IPS-15b (cell line): ENCODE data around the gene ZNF813.
"Not testable (repeated sequence)": the region's sequence is repeated elsewhere in the genome, so short reads cannot be mapped to it uniquely, and the experiment has no call there.

ENCODE experiments used
- H3K27me3 ChIP-seq: one replicate; pipeline ENCODE4 v1.6.1; 2013; ENCODE audit warnings: low read length; ENCODE audit not compliant: control insufficient read depth, insufficient read depth
- H3K36me3 ChIP-seq: one replicate; pipeline ENCODE4 v1.6.1; 2013; ENCODE audit warnings: low read length; ENCODE audit not compliant: control insufficient read depth, insufficient read depth
- H3K4me1 ChIP-seq: one replicate; pipeline ENCODE4 v1.6.1; 2013; ENCODE audit warnings: mild to moderate bottlenecking, low read length; ENCODE audit not compliant: control insufficient read depth, insufficient read depth
- H3K4me3 ChIP-seq: one replicate; pipeline ENCODE4 v1.5.1; 2013; ENCODE audit warnings: low read depth, low read length
- H3K9ac ChIP-seq: one replicate; pipeline ENCODE4 v1.6.1; 2013; ENCODE audit warnings: low read depth, mild to moderate bottlenecking, low read length
- H3K9me3 ChIP-seq: one replicate; pipeline ENCODE4 v1.6.1; 2013; ENCODE audit warnings: mild to moderate bottlenecking, low read length; ENCODE audit not compliant: control insufficient read depth, insufficient read depth

ZNF813 gene

DNA sequence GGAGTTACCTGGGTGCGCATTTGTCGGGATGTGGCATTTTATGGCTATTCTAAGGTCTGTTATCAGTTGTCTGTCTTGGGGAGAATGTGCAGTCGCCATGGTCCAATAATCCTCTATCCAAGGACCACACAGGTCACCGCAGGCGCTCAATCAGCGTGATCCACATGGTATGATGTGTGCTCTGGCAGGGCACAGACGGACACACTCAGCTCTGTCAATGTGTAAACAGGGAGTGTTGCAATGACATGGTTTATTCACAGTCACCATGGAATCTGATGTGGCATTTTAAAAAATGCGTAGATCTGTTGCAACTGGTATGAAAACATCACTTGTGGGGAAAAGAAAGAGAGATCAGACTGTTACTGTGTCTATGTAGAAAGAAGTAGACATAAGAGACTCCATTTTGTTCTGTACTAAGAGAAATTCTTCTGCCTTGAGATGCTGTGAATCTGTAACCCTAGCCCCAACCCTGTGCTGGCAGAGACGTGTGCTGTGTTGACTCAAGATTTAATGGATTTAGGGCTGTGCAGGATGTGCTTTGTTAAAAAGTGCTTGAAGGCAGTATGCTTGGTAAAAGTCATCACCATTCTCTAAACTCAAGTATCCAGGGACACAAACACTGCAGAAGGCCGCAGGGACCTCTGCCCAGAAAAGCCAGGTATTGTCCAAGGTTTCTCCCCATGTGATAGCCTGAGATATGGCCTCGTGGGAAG, 29.9 kb downstream of the ZNF813 start:
- H3K9me3 ChIP-seq, H3K4me3 ChIP-seq, H3K4me1 ChIP-seq, H3K36me3 ChIP-seq, H3K9ac ChIP-seq, H3K27me3 ChIP-seq: not testable (repeated sequence)

DNA sequence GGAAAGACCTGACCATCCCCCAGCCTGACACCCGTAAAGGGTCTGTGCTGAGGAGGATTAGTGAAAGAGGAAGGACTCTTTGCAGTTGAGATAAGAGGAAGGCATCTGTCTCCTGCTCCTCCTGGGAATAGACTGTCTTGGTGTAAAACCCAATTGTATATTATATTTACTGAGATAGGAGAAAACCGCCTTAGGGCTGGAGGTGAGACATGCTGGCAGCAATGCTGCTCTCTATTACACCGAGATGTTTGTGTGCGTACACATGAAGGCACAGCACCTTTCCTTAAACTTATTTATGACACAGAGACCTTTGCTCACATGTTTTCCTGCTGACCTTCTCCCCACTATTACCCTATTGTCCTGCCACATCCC, 30.5 kb downstream of the ZNF813 start:
- H3K4me1 ChIP-seq, H3K9me3 ChIP-seq, H3K36me3 ChIP-seq, H3K27me3 ChIP-seq, H3K9ac ChIP-seq, H3K4me3 ChIP-seq: not testable (repeated sequence)

DNA sequence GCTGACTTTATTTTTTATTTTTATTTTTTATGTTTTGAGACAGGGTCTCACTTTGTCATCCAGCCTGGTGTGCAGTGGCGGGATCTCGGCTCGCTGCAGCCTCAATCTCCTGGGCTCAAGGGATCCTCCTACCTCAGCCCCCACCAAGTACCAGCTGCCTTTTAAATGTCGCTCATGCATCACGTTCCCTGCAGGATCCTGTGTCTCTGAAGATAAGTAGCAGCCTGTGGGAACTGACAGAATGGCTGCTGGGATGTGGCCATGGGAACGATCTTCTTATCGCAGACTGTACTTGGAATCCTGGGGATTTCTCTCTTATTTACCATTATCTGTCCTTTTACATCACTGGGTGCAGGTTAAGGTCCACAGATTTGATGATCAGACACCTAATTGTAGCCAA, 35.6 kb downstream of the ZNF813 start:
- H3K36me3 ChIP-seq, H3K4me3 ChIP-seq: not testable (repeated sequence)
- peaks cover 13% of the 10 kb centered on the region for H3K4me1 ChIP-seq

DNA sequence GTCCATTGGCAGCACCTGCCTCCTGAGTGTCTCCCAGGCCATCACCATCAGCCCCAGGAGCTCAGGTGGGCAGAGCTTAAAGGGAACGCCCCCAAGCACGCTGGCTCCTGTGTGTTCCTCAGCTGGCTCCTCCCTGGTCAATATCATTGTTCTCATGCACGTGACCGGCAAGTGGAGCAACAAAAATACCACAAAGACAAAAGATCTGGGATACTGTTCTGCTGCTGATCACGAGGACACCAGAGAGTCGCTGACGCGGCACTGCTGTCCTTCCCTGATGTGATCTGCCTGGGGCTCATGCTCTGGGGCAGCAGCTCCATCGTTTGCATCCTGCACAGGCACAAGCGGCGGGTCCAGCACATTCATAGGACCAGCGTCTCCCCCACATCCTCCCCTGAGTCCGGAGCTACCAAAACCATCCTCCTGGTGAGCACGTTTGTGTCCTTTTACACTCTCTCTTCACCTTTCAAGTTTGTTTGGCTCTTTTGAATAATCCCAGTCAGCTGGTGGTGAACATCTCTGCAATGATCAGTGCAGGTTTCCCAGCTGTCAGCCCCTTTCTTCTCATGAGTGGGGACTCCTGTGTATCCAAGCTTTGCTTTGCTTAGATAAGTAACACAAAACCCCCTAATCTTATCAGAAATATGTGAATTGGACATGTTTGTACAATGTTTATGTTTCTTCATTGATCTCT, 36.3 kb downstream of the ZNF813 start:
- H3K36me3 ChIP-seq, H3K9ac ChIP-seq, H3K27me3 ChIP-seq, H3K9me3 ChIP-seq: not testable (repeated sequence)
- Histone ChIP-seq H3K4me3 (peak overlapping the region; percentile 47), H3K4me1 (peaks cover 13% of the 10 kb centered on the region)

More for the DNA sequence above, 35.6 kb downstream of the ZNF813 start:
- H3K9me3 ChIP-seq, H3K27me3 ChIP-seq, H3K9ac ChIP-seq: not testable (repeated sequence)

DNA sequence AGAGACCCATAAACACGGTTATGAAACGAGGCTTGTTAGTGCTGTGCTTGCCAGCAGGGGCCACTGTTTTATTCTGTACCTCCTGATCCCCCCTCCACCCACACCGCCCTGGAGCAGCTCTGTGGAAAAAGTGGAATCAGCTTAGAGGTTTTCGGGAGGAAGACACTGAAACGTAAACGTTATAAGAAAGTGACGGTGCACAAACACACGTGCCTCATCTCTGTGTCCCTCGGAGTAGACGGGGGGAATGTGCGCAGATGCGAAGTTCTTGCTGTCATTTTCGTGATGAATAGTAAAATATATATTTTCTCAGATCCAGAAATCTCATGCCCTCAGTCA, 36.8 kb downstream of the ZNF813 start:
- Histone ChIP-seq H3K4me1 (peaks cover 13% of the 10 kb centered on the region), H3K4me3 (peak overlapping the region; percentile 47)
- not testable (repeated sequence) for H3K27me3 ChIP-seq, H3K36me3 ChIP-seq, H3K9ac ChIP-seq, H3K9me3 ChIP-seq

DNA sequence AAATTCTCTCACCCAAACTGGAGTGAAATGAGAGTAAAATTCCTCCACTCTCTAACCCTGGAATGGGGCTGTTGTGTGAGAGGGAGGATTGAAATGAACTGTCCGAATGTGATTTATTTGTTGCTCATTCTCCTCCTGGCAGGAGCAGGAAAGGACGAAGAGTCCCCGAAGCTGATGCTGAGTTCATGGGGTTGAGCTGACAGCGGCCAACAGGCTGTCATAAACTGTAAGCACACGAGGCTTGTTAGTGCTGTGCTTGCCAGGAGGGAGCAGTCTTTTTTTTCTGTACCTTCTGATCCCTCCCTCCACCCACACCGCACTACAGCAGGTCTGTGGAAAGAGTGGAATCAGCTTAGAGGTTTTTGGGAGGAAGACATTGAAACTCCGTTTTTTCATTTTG, 37.4 kb downstream of the ZNF813 start:
- peaks cover 13% of the 10 kb centered on the region for H3K4me1 ChIP-seq
- H3K4me3 ChIP-seq: peak overlapping the region; percentile 47
- no peaks in the 10 kb centered on the region for H3K36me3 ChIP-seq
- H3K9ac ChIP-seq: no peak overlapping the region
- no peaks in the 10 kb centered on the region for H3K9me3 ChIP-seq
- no peaks in the 10 kb centered on the region for H3K27me3 ChIP-seq

DNA sequence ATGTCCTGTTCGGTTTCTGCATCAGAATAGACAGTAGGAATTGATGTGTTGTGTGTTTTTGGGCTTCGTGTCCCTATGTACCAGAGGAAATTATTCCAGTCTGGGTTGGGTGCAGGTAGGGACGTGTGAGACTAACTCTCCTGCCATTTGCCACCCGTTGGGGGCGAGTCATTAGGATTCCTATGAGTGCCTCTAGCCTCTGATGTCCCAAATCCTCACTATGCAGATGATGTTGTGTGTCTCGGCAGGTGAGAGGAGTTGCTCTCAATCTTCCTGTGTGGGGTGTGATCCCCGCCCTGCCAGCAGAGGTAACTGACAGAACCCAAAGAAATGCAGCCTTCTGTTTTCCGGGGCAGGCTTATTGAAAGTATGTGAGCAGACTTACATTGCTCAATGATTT, 39.2 kb downstream of the ZNF813 start:
- Histone ChIP-seq H3K9me3 (no peaks in the 10 kb centered on the region), H3K4me1 (peaks cover 13% of the 10 kb centered on the region), H3K4me3 (no peak overlapping the region), H3K27me3 (no peaks in the 10 kb centered on the region), H3K9ac (no peak overlapping the region), H3K36me3 (no peaks in the 10 kb centered on the region)

DNA sequence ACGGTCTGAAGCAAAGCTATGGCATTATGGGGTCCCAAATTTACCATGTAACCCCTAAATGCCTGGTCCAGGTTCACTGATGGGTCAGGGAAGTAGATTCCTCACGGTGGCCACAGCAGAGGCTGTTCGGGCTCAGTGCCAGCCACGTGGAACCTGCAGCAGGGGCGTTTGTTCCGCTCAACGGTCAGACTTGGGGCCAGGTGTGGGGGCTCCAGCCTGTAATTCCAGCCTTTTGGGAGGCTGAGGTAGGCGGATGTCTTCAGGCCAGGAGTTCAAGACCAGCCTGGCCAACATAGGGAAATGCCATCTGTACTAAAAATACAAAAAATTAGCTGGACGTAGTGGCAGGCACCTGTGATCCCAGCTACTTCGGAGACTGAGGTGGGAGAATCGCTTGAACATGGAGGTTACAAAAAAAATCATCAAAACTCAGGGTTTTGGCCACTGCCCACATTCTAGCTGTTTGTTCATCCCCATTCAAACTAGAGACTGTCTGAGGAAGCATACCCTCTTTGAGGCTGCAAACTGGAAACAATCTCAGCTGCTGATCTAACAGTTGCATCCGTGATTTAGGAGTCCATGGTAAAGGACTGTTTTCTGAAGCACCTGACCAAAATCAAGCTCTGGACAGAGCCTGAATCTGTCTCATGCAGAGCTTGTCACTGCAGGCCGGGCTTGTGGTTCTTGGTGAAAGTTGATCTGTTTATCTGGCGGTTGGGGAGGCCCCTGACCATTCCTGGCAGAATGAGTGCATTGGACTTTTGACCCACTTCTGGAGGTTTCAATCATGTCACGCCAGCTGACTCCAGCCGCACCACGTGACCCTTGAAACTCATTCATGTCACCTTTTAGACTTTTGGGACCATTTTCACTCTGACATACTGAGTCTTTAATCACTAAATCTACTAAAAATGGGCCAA, 40.2 kb downstream of the ZNF813 start:
- peaks cover 13% of the 10 kb centered on the region for H3K4me1 ChIP-seq
- H3K36me3 ChIP-seq: no peaks in the 10 kb centered on the region
- no peak overlapping the region for H3K9ac ChIP-seq
- H3K9me3 ChIP-seq: no peaks in the 10 kb centered on the region
- H3K4me3 ChIP-seq: no peak overlapping the region
- H3K27me3 ChIP-seq: no peaks in the 10 kb centered on the region

DNA sequence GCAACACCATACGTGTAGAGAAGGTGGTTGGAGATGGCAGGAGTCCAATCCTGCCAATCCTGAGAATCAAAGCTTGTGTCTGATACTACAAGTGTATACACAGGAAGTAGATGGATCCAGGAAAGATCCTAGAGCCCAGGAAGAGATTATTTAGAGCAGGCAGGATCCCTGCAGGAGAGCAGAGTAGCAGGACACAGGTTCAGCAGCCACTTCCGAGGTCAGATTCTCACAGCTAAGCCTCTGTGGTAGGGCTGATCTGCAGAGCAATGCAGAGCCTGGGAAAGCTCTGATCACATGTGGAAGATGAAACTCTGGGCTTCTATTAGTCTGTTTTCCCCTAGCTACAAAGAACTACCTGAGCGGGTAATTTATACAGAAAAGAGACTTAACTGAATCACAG, 41.9 kb downstream of the ZNF813 start:
- Histone ChIP-seq H3K9ac (no peak overlapping the region), H3K4me3 (no peak overlapping the region), H3K4me1 (peaks cover 12% of the 10 kb centered on the region), H3K27me3 (no peaks in the 10 kb centered on the region), H3K36me3 (no peaks in the 10 kb centered on the region), H3K9me3 (no peaks in the 10 kb centered on the region)

DNA sequence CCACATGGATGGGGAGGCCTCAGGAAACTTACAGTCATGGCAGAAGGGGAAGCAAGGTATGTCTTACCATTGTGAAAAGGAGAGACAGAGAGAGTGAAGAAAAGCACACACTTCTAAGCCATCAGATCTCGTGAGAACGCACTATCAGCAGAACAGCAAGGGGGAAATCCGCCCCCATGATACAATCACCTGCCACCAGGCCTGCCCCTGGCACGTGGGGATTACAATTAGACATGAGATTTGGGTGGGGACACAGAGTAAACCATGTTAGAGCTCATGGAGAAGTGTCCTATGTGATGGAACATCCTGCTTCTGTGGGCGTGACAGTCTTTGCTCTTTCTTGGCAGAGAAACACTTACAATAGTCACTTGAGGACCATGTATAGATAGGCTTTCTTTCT, 42.3 kb downstream of the ZNF813 start:
- H3K4me1 ChIP-seq: peaks cover 8% of the 10 kb centered on the region
- H3K4me3 ChIP-seq: no peak overlapping the region
- H3K27me3 ChIP-seq: no peaks in the 10 kb centered on the region
- no peaks in the 10 kb centered on the region for H3K36me3 ChIP-seq
- H3K9me3 ChIP-seq: no peaks in the 10 kb centered on the region
- no peak overlapping the region for H3K9ac ChIP-seq

DNA sequence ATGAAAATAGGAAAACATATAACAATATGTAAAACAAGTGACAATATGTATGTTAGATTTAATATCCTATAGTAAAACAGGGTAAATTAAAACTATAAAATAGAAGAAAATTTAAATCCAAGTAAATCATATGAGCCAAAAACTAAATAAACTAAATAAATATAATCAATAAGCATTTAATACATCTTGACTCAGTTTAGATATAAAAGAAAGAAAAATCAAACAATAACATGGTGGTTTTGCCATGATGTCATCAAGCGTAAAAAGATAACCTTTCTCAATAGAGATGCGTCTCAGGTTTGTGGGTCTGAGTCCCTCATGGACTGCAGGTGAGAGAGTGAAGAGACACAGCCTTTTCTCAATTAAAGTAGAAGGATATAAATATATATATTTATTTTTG, 43.8 kb downstream of the ZNF813 start:
- Histone ChIP-seq H3K4me1 (peaks cover 7% of the 10 kb centered on the region), H3K9me3 (no peaks in the 10 kb centered on the region), H3K4me3 (no peak overlapping the region), H3K27me3 (no peaks in the 10 kb centered on the region), H3K9ac (no peak overlapping the region), H3K36me3 (no peaks in the 10 kb centered on the region)

DNA sequence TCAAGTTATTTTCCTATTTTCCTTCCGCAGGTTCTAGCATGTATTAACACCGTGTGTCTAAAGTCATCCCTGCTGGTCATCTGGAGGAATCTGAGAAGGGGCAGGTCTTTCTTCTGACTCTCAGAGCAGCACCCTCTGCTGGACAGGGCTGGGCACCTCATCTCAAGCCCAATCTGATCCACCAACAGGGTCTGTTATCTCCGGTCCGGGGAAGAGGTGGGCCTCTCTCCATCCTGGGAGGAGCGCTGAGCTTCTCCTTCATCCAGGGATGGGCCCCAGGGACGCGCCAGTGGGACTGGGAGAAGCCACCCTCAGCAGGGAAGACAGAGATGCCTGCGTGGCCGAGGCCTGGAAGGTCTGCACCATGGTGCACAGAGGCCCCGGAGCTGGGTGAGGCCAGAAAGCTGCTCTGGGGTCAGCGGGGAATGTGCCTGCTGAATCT, 44.4 kb downstream of the ZNF813 start:
- Histone ChIP-seq H3K36me3 (no peaks in the 10 kb centered on the region), H3K27me3 (no peaks in the 10 kb centered on the region), H3K4me3 (no peak overlapping the region)

More for the DNA sequence above, 44.4 kb downstream of the ZNF813 start:
- no peak overlapping the region for H3K9ac ChIP-seq
- H3K4me1 ChIP-seq: peaks cover 1% of the 10 kb centered on the region
- no peaks in the 10 kb centered on the region for H3K9me3 ChIP-seq
